HCT116 (cell line): Measurements from ENCODE around the gene RAD9A. TPM values are rescaled to one million over a fixed set of nuclear protein-coding genes. Genes with fewer than 3 reads are reported as not detected.

ENCODE experiments used
- ATAC-seq: fragments of 200-7000 bp; cut with Tn5 transposase; 2 replicates; pipeline ENCODE4 v1.9.1; 2020; ENCODE audit warnings: mild to moderate bottlenecking, moderate library complexity
- BruUV-seq: library from RNA; stranded (reverse); fragments of 400-500 nt; replicated peaks from 2 replicates; lab custom pipeline; 2021; lab: Mats Ljungman, UMichigan
- CTCF ChIA-PET: fragments of 300-600 bp; sonication (Branson Sonifier 250); formaldehyde crosslinking; loops from one replicate; lab custom pipeline; 2021; ENCODE audit warnings: antibody characterized with exemption; lab: Charles Lee
- POLR2A ChIA-PET: fragments of 300-600, 350-600 bp; sonication (Branson Sonifier 250); formaldehyde crosslinking; loops from one replicate; lab custom pipeline; 2021; ENCODE audit warnings: antibody characterized with exemption; lab: Charles Lee
- RAD21 ChIA-PET, 2 experiments: fragments of 300-600 bp; sonication (Branson Sonifier 250); formaldehyde crosslinking; loops; one replicate each; lab custom pipeline; 2023; ENCODE audit warnings: low total read pairs in 2 of 2; ENCODE audit not compliant: uncharacterized antibody in 2 of 2, unreplicated experiment in 2 of 2, low non-redundant PET in 1 of 2; lab: Charles Lee
- DNase-seq: peaks from one replicate; pipeline ENCODE4 v3.0.0-alpha.2; 2010; ENCODE audit warnings: low read depth, low spot score
- H2AFZ ChIP-seq: fragments of 200-600 bp; shearing (Covaris generic), sonication (generic); 2 replicates; pipeline ENCODE4 v1.6.1; 2017; ENCODE audit warnings: low read depth, mixed run types, mixed read lengths, antibody characterized with exemption, low read length; ENCODE audit not compliant: poor library complexity, severe bottlenecking
- H3K27ac ChIP-seq: 2 replicates; pipeline ENCODE4 v1.5.1; 2012; ENCODE audit warnings: low read depth, low read length
- H3K27me3 ChIP-seq: fragments of 200-600 bp; sonication (generic); 2 replicates; pipeline ENCODE4 v1.6.1; 2016; ENCODE audit warnings: mixed run types, low read length, mixed read lengths; ENCODE audit not compliant: insufficient read depth
- H3K36me3 ChIP-seq, 2 experiments: fragments of 200-500 bp in 1 of 2; fragments of 200-600 bp in 1 of 2; sonication (Bioruptor generic) in 1 of 2; sonication (generic) in 1 of 2; 2 replicates each; pipeline versions ENCODE4 v1.5.1 to v1.6.1; 2014 to 2016; ENCODE audit warnings: low read length in 2 of 2, inconsistent platforms in 1 of 2, mixed read lengths in 1 of 2, mixed run types in 1 of 2; ENCODE audit not compliant: insufficient read depth in 2 of 2, control insufficient read depth in 1 of 2
- H3K4me1 ChIP-seq, 2 experiments: fragments of 200-600 bp in 1 of 2; sonication (generic) in 1 of 2; 2 replicates each; pipeline versions ENCODE4 v1.5.1 to v1.6.1; 2012 to 2017; ENCODE audit warnings: low read length in 2 of 2, inconsistent platforms in 1 of 2, mild to moderate bottlenecking in 1 of 2, mixed read lengths in 1 of 2, mixed run types in 1 of 2, moderate library complexity in 1 of 2; ENCODE audit not compliant: insufficient read depth in 2 of 2, control insufficient read depth in 1 of 2
- H3K4me2 ChIP-seq: fragments of 200-600 bp; sonication (generic); 2 replicates; pipeline ENCODE4 v1.6.1; 2017; ENCODE audit warnings: mixed run types, low read length, mixed read lengths
- H3K4me3 ChIP-seq, 2 experiments: fragments of 200-600 bp in 1 of 2; sonication (generic) in 1 of 2; replicated peaks in 1 of 2; 2 replicates each; pipeline ENCODE4 v1.5.1; 2011 to 2016; ENCODE audit warnings: low read length in 2 of 2, control low read depth in 1 of 2, low read depth in 1 of 2, mild to moderate bottlenecking in 1 of 2, mixed read lengths in 1 of 2, mixed run types in 1 of 2
- H3K79me2 ChIP-seq: fragments of 200-600 bp; sonication (generic); 2 replicates; pipeline ENCODE4 v1.6.1; 2017; ENCODE audit warnings: mild to moderate bottlenecking, mixed run types, low read length, moderate library complexity, mixed read lengths; ENCODE audit not compliant: insufficient read depth
- H3K9ac ChIP-seq: fragments of 200-600 bp; sonication (generic); 2 replicates; pipeline ENCODE4 v1.6.1; 2016; ENCODE audit warnings: low read length, mixed read lengths
- H3K9me2 ChIP-seq: fragments of 200-600 bp; sonication (generic), shearing (Covaris generic); 2 replicates; pipeline ENCODE4 v1.6.1; 2017; ENCODE audit warnings: mixed run types, mild to moderate bottlenecking, moderate library complexity; ENCODE audit not compliant: insufficient read depth
- H3K9me3 ChIP-seq, 2 experiments: fragments of 200-500 bp in 1 of 2; fragments of 200-600 bp in 1 of 2; sonication (Bioruptor generic) in 1 of 2; sonication (generic) in 1 of 2; 2 replicates each; pipeline ENCODE4 v1.6.1; 2014 to 2017; ENCODE audit warnings: low read length in 2 of 2, mixed read lengths in 2 of 2, inconsistent platforms in 1 of 2, low read depth in 1 of 2, mild to moderate bottlenecking in 1 of 2, mixed run types in 1 of 2, moderate library complexity in 1 of 2; ENCODE audit not compliant: control insufficient read depth in 1 of 2, insufficient read depth in 1 of 2
- H4K20me1 ChIP-seq: fragments of 200-600 bp; sonication (generic), shearing (Covaris generic); 2 replicates; pipeline ENCODE4 v1.6.1; 2017; ENCODE audit warnings: mixed run types, mild to moderate bottlenecking, moderate library complexity; ENCODE audit not compliant: insufficient read depth
- CBX3 ChIP-seq: IDR thresholded peaks from 2 replicates; pipeline ENCODE4 v1.6.1; 2012; ENCODE audit warnings: low read depth
- CTCF ChIP-seq, 3 experiments: fragments of 200-600 bp in 1 of 3; sonication (generic) in 1 of 3; IDR thresholded peaks in 2 of 3; conservative IDR thresholded peaks in 1 of 3; 2 replicates each; pipeline ENCODE4 v1.5.1; 2012 to 2017; ENCODE audit warnings: low read depth in 2 of 3, low read length in 2 of 3, antibody characterized with exemption in 1 of 3, borderline replicate concordance in 1 of 3, control low read depth in 1 of 3, mild to moderate bottlenecking in 1 of 3, mixed read lengths in 1 of 3, mixed run types in 1 of 3, moderate library complexity in 1 of 3; ENCODE audit not compliant: insufficient read depth in 1 of 3
- EGR1 ChIP-seq: IDR thresholded peaks from 2 replicates; pipeline ENCODE4 v1.6.1; 2012; ENCODE audit warnings: low read depth
- EZH2 ChIP-seq: fragments of 200-600 bp; sonication (generic); IDR thresholded peaks from 2 replicates; pipeline ENCODE4 v1.6.1; 2017; ENCODE audit warnings: antibody characterized with exemption, mixed run types
- FOSL1 ChIP-seq: IDR thresholded peaks from 2 replicates; pipeline ENCODE4 v1.6.1; 2012; ENCODE audit warnings: low read depth
- JUND ChIP-seq: IDR thresholded peaks from 2 replicates; pipeline ENCODE4 v1.6.1; 2012
- MAX ChIP-seq: IDR thresholded peaks from 2 replicates; pipeline ENCODE4 v1.6.1; 2012
- POLR2A ChIP-seq: IDR thresholded peaks from 2 replicates; pipeline ENCODE4 v1.7.0; 2011; ENCODE audit warnings: borderline replicate concordance; ENCODE audit not compliant: insufficient read depth, insufficient read length; ENCODE audit errors: extremely low read depth
- POLR2AphosphoS5 ChIP-seq: IDR thresholded peaks from 2 replicates; pipeline ENCODE4 v1.6.1; 2011; ENCODE audit warnings: mild to moderate bottlenecking, low read depth, low read length, moderate library complexity
- RAD21 ChIP-seq: IDR thresholded peaks from 2 replicates; pipeline ENCODE4 v1.6.1; 2012; ENCODE audit warnings: low read depth, mild to moderate bottlenecking
- REST ChIP-seq: IDR thresholded peaks from 2 replicates; pipeline ENCODE4 v1.6.1; 2012; ENCODE audit warnings: low read depth
- SIN3A ChIP-seq: IDR thresholded peaks from 2 replicates; pipeline ENCODE4 v1.6.1; 2012; ENCODE audit warnings: low read depth
- SP1 ChIP-seq: IDR thresholded peaks from 2 replicates; pipeline ENCODE4 v1.6.1; 2012; ENCODE audit warnings: low read depth
- SRF ChIP-seq: IDR thresholded peaks from 2 replicates; pipeline ENCODE4 v1.6.1; 2012; ENCODE audit warnings: low read depth
- YY1 ChIP-seq: IDR thresholded peaks from 2 replicates; pipeline ENCODE4 v1.6.1; 2011; ENCODE audit warnings: low read length, low read depth, moderate library complexity, mild to moderate bottlenecking; ENCODE audit not compliant: insufficient replicate concordance; ENCODE audit errors: extremely low read depth
- ZFX ChIP-seq: fragments of 450-650 bp; IDR thresholded peaks from 2 replicates; pipeline ENCODE4 v1.6.1; 2017
- ZNF274 ChIP-seq: fragments of 200-500 bp; sonication (Bioruptor generic); IDR thresholded peaks from 2 replicates; pipeline ENCODE4 v1.6.1; 2014; ENCODE audit warnings: mild to moderate bottlenecking, low read depth, low read length, inconsistent platforms
- intact Hi-C: fragments of 100-400 bp; cut with micrococcal nuclease; formaldehyde crosslinking; loops from 2 replicates; pipeline ENCODE4 v1.10.0; 2022
- total RNA-seq: library from RNA; stranded (reverse); gene quantifications from one replicate; pipeline ENCODE4 v1.2.1, GENCODE V29; 2021; ENCODE audit not compliant: unreplicated experiment

RAD9A gene
- total RNA-seq, 1 experiment from 2014 or later: 49.8 TPM

GRCh38 chr11:67437809-67438157, 46.0 kb downstream of the RAD9A start:
- ChIA-PET CTCF (no interaction called here), RAD21 (no interaction called here), POLR2A (interaction anchor here (0.6 kb wide), 1 partner anchor 10 kb away, joined by 4 read pairs; the partner anchor contains the start of gene RPS6KB2)
- Histone ChIP-seq H2AFZ (no peak overlapping the region), H3K9ac (no peak overlapping the region), H3K4me2 (no peak overlapping the region), H3K4me3 (no peak overlapping the region), H3K9me3 (no peaks in the 10 kb centered on the region), H3K27ac (no peak overlapping the region; the same call in 1 of the 2 replicates), H4K20me1 (no peaks in the 10 kb centered on the region), H3K27me3 (no peaks in the 10 kb centered on the region), H3K4me1 (peaks cover 3 to 26% of the 10 kb centered on the region in 2 experiments; a peak in 3 of 4 replicates), H3K9me2 (no peaks in the 10 kb centered on the region), H3K36me3 (peaks cover 7 to 9% of the 10 kb centered on the region in 2 experiments; a peak in 3 of 4 replicates), H3K79me2 (peaks cover 4% of the 10 kb centered on the region; the same call in 1 of the 2 replicates)
- no TSS peak for BruUV-seq
- intact Hi-C loops: no loop called here
- no peak for ATAC-seq
- TF ChIP-seq SP1 (no peak), ZNF274 (no peak), POLR2A (no peak), EZH2 (no peak), REST (no peak), MAX (no peak), SRF (no peak), EGR1 (no peak), CBX3 (no peak), ZFX (no peak), CTCF (IDR thresholded peaks at IDR 0.05 in 2 of 3, conservative IDR thresholded peaks at IDR 0.05 in 1 of 3; ENCODE audit: borderline replicate concordance in 1 of 3, insufficient read depth in 1 of 3, low read depth in 2 of 3, low read length in 2 of 3) (no peak), SIN3A (no peak), JUND (no peak), FOSL1 (no peak), RAD21 (no peak), YY1 (no peak), POLR2AphosphoS5 (no peak)
- DNase-seq: no peak
